ENCODE measurements around the gene SDK2. TPM values are rescaled to one million over a fixed set of nuclear protein-coding genes. Genes with fewer than 3 reads are reported as not detected.

SDK2 gene
- total and polyA plus RNA-seq, 9 of the 15 experiments (the other 6 are each of a cell fraction or from before 2014, with no cell fraction given): 0.04 TPM; not detected in 8

DNA sequence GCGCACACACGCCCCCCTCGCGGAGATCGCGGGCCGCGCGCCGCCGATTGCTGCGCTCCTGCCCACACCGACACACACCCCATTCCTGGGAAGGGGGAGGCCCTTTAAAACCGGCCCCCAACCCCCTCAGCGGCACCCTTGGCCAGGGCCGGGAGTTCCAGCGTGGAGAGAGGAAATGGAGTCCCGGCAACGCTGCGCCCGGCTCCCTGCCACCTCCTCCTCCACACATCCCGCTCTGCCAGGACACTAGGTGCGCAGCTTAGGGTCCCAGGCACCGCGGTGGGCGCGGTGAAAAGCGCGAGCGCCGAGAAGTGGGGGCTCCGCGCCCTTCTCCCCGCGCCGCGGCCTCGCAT is 332.8 kb downstream of the SDK2 start (continued):
- TF ChIP-seq RREB1 (CRISPR knock-in tag; IDR thresholded peaks at IDR 0.05) (no peak), ZBTB7A (IDR thresholded peaks at IDR 0.05; ENCODE audit: borderline replicate concordance, control insufficient read depth, low read depth, low read length) (no peak), NR4A1 (CRISPR knock-in tag; IDR thresholded peaks at IDR 0.05) (no peak), NR4A1 (tag; IDR thresholded peaks at IDR 0.05) (no peak), ARID1B (IDR thresholded peaks at IDR 0.05) (no peak), RBM15 (IDR thresholded peaks at IDR 0.05; ENCODE audit: insufficient read depth, low read length) (no peak), SRF (CRISPR knock-in tag; IDR thresholded peaks at IDR 0.05) (no peak), TAF15 (IDR thresholded peaks at IDR 0.05; ENCODE audit: low read depth, low read length) (no peak), ZNF561 (CRISPR knock-in tag; conservative IDR thresholded peaks at IDR 0.05) (no peak), C11orf30 (IDR thresholded peaks at IDR 0.05; ENCODE audit: low read depth) (no peak), SIN3B (IDR thresholded peaks at IDR 0.05; ENCODE audit: low read depth) (no peak), SAP30 (IDR thresholded peaks at IDR 0.05; ENCODE audit: borderline replicate concordance, insufficient read depth, low read depth, low read length, poor library complexity, severe bottlenecking) (peak; percentile 83)
- TF ChIP-seq, protein P1, sequence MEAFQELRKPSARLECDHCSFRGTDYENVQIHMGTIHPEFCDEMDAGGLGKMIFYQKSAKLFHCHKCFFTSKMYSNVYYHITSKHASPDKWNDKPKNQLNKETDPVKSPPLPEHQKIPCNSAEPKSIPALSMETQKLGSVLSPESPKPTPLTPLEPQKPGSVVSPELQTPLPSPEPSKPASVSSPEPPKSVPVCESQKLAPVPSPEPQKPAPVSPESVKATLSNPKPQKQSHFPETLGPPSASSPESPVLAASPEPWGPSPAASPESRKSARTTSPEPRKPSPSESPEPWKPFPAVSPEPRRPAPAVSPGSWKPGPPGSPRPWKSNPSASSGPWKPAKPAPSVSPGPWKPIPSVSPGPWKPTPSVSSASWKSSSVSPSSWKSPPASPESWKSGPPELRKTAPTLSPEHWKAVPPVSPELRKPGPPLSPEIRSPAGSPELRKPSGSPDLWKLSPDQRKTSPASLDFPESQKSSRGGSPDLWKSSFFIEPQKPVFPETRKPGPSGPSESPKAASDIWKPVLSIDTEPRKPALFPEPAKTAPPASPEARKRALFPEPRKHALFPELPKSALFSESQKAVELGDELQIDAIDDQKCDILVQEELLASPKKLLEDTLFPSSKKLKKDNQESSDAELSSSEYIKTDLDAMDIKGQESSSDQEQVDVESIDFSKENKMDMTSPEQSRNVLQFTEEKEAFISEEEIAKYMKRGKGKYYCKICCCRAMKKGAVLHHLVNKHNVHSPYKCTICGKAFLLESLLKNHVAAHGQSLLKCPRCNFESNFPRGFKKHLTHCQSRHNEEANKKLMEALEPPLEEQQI (IDR thresholded peaks at IDR 0.05): no peak
- TF ChIP-seq, protein P2, sequence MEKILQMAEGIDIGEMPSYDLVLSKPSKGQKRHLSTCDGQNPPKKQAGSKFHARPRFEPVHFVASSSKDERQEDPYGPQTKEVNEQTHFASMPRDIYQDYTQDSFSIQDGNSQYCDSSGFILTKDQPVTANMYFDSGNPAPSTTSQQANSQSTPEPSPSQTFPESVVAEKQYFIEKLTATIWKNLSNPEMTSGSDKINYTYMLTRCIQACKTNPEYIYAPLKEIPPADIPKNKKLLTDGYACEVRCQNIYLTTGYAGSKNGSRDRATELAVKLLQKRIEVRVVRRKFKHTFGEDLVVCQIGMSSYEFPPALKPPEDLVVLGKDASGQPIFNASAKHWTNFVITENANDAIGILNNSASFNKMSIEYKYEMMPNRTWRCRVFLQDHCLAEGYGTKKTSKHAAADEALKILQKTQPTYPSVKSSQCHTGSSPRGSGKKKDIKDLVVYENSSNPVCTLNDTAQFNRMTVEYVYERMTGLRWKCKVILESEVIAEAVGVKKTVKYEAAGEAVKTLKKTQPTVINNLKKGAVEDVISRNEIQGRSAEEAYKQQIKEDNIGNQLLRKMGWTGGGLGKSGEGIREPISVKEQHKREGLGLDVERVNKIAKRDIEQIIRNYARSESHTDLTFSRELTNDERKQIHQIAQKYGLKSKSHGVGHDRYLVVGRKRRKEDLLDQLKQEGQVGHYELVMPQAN (IDR thresholded peaks at IDR 0.05; ENCODE audit: borderline replicate concordance): no peak
- TF ChIP-seq, protein P3, sequence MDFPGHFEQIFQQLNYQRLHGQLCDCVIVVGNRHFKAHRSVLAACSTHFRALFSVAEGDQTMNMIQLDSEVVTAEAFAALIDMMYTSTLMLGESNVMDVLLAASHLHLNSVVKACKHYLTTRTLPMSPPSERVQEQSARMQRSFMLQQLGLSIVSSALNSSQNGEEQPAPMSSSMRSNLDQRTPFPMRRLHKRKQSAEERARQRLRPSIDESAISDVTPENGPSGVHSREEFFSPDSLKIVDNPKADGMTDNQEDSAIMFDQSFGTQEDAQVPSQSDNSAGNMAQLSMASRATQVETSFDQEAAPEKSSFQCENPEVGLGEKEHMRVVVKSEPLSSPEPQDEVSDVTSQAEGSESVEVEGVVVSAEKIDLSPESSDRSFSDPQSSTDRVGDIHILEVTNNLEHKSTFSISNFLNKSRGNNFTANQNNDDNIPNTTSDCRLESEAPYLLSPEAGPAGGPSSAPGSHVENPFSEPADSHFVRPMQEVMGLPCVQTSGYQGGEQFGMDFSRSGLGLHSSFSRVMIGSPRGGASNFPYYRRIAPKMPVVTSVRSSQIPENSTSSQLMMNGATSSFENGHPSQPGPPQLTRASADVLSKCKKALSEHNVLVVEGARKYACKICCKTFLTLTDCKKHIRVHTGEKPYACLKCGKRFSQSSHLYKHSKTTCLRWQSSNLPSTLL (IDR thresholded peaks at IDR 0.05): no peak

Data from K562 (cell line).